ENCODE results near the gene MTHFD2L. TPM values are rescaled to one million over a fixed set of nuclear protein-coding genes. Genes with fewer than 3 reads are reported as not detected.

Gene MTHFD2L
- total and polyA plus RNA-seq, 9 donors, result 5.8 to 19.3 (median 13.5) TPM

DNA sequence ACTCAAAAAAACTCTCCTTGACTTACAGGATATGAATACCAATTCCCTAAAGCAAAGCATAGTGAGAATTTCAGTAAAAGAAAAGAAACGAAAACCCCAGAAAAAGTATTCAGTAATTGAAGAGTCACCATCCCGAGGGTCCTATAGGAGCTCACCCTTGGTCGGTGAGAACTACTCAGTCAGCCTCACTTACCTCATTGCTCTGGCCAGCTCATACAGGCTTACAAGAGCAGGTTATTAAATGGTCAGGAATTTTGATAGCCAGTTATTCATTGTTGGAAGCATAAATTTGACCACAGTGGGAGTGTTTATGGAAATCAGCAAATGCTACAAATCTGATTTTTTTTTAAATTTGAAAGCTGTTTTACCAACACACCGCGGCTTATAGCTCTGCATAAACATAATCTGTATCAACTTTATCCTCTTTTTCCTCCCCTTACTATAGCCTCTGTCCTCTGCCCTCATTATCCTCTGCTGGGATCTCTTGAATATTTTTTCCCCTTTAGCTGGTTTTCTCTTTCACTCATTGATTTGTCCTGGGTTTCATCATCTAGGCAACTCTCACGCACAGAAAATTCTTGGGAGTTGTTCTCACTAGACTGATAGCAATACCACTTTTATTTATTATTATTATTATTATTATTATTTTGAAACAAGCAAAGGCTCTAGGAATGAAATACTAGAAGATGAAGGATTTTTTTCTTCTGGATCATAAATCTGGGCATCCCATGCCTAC, 47.9 kb upstream of the MTHFD2L start:
- no peak for DNase-seq
- Histone ChIP-seq H3K9me3 (no peaks in the 10 kb centered on the region), H3K27ac (no peak overlapping the region), H3K36me3 (no peaks in the 10 kb centered on the region), H3K27me3 (no peaks in the 10 kb centered on the region), H3K4me3 (no peak overlapping the region), H3K4me1 (ENCODE audit: insufficient read depth) (no peaks in the 10 kb centered on the region)
- intact Hi-C loops (cut with DNase I), result no loop called here
- TF ChIP-seq, protein P1, sequence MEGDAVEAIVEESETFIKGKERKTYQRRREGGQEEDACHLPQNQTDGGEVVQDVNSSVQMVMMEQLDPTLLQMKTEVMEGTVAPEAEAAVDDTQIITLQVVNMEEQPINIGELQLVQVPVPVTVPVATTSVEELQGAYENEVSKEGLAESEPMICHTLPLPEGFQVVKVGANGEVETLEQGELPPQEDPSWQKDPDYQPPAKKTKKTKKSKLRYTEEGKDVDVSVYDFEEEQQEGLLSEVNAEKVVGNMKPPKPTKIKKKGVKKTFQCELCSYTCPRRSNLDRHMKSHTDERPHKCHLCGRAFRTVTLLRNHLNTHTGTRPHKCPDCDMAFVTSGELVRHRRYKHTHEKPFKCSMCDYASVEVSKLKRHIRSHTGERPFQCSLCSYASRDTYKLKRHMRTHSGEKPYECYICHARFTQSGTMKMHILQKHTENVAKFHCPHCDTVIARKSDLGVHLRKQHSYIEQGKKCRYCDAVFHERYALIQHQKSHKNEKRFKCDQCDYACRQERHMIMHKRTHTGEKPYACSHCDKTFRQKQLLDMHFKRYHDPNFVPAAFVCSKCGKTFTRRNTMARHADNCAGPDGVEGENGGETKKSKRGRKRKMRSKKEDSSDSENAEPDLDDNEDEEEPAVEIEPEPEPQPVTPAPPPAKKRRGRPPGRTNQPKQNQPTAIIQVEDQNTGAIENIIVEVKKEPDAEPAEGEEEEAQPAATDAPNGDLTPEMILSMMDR (IDR thresholded peaks at IDR 0.05), result no peak
- no peak for TF ChIP-seq POLR2A (IDR thresholded peaks at IDR 0.05)
- WGBS, 3 donors, result 53 to 66% (median 66%) methylated on average over 6 of the region's 6 CpGs

DNA sequence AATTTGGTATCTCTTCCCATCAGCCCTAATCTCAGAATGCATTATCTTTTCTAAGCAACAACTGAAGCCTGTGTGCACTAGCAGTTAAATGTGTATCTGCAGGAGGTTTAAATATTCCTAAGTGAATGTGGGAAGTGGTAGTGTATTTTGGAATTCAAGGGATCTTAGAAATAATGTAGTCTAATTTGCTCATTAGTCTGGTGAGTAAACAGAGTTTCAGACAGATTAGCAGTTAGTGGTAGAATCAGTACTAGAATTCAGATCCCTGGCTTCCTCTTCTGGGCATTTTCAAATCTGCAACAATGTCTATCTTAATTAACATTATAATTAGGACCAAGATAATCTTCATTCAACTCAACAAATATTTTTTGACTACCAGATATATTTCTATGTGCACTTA, 47.2 kb upstream of the MTHFD2L start:
- no peak overlapping the region for H3K4me3 ChIP-seq
- no peak for DNase-seq
- no peak overlapping the region for H3K27ac ChIP-seq
- intact Hi-C loops (cut with DNase I), result no loop called here
- TF ChIP-seq EP300 (IDR thresholded peaks at IDR 0.05), result no peak
- TF ChIP-seq POLR2A (IDR thresholded peaks at IDR 0.05), result no peak
- TF ChIP-seq, protein P1 (IDR thresholded peaks at IDR 0.05), result no peak
- H3K36me3 ChIP-seq, result no peaks in the 10 kb centered on the region
- H3K27me3 ChIP-seq, result no peaks in the 10 kb centered on the region
- H3K4me1 ChIP-seq (ENCODE audit: insufficient read depth), result no peaks in the 10 kb centered on the region
- no peaks in the 10 kb centered on the region for H3K9me3 ChIP-seq

DNA sequence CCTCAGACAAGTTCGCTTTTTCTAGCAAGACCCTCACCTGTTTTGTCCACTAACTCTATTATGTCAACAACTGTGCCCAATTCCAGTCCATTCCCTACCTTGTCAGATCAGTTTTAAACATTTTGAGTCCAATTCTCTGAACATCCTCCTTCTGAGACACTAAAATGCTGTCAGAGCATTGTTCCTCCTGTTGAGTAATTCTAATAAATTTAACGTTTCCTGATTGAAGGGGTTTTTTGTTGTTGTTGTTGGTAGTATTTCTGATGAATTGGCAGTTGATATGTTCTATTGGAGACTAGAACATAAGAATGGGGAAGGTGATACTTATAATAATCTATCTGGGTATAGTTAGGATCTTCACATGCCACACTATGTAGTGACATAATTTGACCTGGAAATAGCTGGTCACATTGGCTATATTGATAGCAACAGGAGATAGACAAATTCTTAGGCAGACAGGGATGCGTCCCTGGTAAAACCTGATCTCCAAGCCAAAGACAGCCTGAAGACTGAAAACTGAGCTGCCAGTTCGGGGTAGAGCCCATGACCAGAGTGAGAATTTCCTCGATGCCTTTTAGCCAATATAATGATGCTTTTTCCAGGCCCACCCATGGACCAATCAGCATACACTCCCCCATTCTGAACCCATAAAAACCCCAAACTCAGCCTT, 46.5 kb upstream of the MTHFD2L start:
- Histone ChIP-seq H3K9me3 (no peaks in the 10 kb centered on the region), H3K4me3 (no peak overlapping the region), H3K4me1 (ENCODE audit: insufficient read depth) (no peaks in the 10 kb centered on the region), H3K27me3 (no peaks in the 10 kb centered on the region), H3K36me3 (no peaks in the 10 kb centered on the region), H3K27ac (no peak overlapping the region)
- 89 to 93% (median 91%) methylated on average over 5 of the region's 5 CpGs for WGBS, 3 donors
- intact Hi-C loops (cut with DNase I), result no loop called here
- DNase-seq, result no peak
- TF ChIP-seq, protein P1 (IDR thresholded peaks at IDR 0.05), result no peak
- TF ChIP-seq EP300 (IDR thresholded peaks at IDR 0.05) (no peak), POLR2A (IDR thresholded peaks at IDR 0.05) (no peak)

DNA sequence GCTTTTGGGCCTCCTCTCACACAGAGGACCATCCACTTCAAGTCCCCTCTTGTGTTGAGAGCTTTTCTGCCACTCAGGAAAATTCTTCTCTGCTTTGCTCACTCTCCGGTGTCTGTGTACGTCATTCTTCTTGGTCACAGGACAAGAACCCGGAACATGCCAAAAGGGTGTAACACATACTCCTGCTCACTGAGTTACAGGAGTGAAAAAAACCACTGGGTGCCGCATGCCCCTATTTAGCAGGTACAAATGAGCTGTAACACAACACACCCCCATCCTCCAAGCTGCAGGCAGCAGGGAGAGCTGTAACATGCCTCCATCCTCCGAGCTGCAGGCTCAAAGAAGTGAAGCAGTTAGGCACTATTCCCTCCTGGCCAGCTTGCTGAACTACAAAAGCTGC, 45.9 kb upstream of the MTHFD2L start:
- TF ChIP-seq POLR2A (IDR thresholded peaks at IDR 0.05) (no peak), EP300 (IDR thresholded peaks at IDR 0.05) (no peak)
- TF ChIP-seq, protein P1 (IDR thresholded peaks at IDR 0.05), result no peak
- H3K36me3 ChIP-seq, result no peaks in the 10 kb centered on the region
- H3K4me1 ChIP-seq (ENCODE audit: insufficient read depth), result no peaks in the 10 kb centered on the region
- intact Hi-C loops (cut with DNase I), result no loop called here
- WGBS, 3 donors, result 90 to 93% (median 92%) methylated on average over 5 of the region's 5 CpGs
- H3K27me3 ChIP-seq, result no peaks in the 10 kb centered on the region
- H3K9me3 ChIP-seq, result no peaks in the 10 kb centered on the region
- H3K27ac ChIP-seq, result no peak overlapping the region
- H3K4me3 ChIP-seq, result no peak overlapping the region
- DNase-seq, result no peak
